HG03342 (cell line): ENCODE data around the gene B3GALT4.

Experiments used
- ATAC-seq: cut with Tn5 transposase; IDR thresholded peaks from one replicate; pipeline ENCODE4 v1.9.1; 2021; ENCODE audit warnings: mild to moderate bottlenecking, moderate library complexity; ENCODE audit not compliant: unreplicated experiment

Gene B3GALT4

GRCh38 chr6:33313709-33314514 is 37.0 kb downstream of the B3GALT4 start, which contains the start of gene TAPBP:
Gene TAPBP (minus strand): TSS chr6:33314078. CDS start chr6:33314041, 37 bp downstream.
- ATAC-seq, result peak; percentile 40

- no peak for ATAC-seq
Measured at GRCh38 chr6:33314515-33314942, 37.6 kb downstream of the B3GALT4 start.

- no peak for ATAC-seq
Measured at GRCh38 chr6:33314943-33315792, 38.2 kb downstream of the B3GALT4 start.

- no peak for ATAC-seq
Measured at GRCh38 chr6:33315793-33316602, 39.1 kb downstream of the B3GALT4 start.

GRCh38 chr6:33316603-33317418 is 39.9 kb downstream of the B3GALT4 start:
- ATAC-seq, result no peak

- ATAC-seq, result no peak
Measured at GRCh38 chr6:33317419-33317668, 40.4 kb downstream of the B3GALT4 start.

- peak; percentile 44 for ATAC-seq
Measured at GRCh38 chr6:33317669-33318425, 40.9 kb downstream of the B3GALT4 start, which contains the start of gene ZBTB22. Gene ZBTB22 (minus strand): TSS chr6:33317744. CDS start chr6:33316916, 828 bp downstream.

GRCh38 chr6:33318426-33319073 is 41.6 kb downstream of the B3GALT4 start:
- no peak for ATAC-seq

- ATAC-seq, result no peak
Measured at GRCh38 chr6:33319939-33320314, 43.0 kb downstream of the B3GALT4 start.

- no peak for ATAC-seq
Measured at GRCh38 chr6:33320315-33321181, 43.6 kb downstream of the B3GALT4 start.

GRCh38 chr6:33321227-33321626 is 44.3 kb downstream of the B3GALT4 start:
- ATAC-seq, result no peak

GRCh38 chr6:33323623-33323948 is 46.7 kb downstream of the B3GALT4 start:
- ATAC-seq, result no peak

- ATAC-seq, result no peak
Measured at GRCh38 chr6:33324125-33324524, 47.2 kb downstream of the B3GALT4 start.
